GM12892 (cell line): ENCODE data around the gene CDKL5.

Experiments used
- POLR2A ChIP-seq: IDR thresholded peaks from 2 replicates; pipeline ENCODE4 v1.6.1; 2011; ENCODE audit warnings: low read depth, low read length, control low read depth
- POLR2AphosphoS5 ChIP-seq: IDR thresholded peaks from 2 replicates; pipeline ENCODE4 v1.6.1; 2011; ENCODE audit warnings: low read depth, low read length, control low read depth
- TAF1 ChIP-seq: IDR thresholded peaks from 2 replicates; pipeline ENCODE4 v1.6.1; 2011; ENCODE audit warnings: low read depth, mild to moderate bottlenecking, control low read depth, low read length, borderline replicate concordance

DNA sequence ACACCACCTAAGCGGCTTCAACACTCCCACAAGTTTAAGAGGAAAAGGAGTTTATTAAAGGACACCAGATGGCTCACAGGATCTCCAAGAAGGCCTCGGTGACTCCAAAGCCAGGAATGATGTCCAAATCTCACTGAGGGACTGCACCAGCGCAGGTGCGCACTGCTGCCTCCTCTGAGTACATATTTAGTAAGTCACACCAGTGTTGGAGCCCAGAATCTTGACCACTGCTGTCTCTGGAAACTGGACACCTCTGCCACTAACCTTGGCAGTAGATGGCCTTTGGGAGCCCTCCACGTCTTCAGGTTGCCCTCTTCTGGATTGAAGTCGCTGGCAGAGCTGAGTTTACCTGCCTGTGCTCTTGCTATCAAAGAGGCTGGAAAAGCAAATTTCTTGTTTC is 256.6 kb downstream of the CDKL5 start:
- TF ChIP-seq POLR2A: no peak
- no peak for TF ChIP-seq POLR2AphosphoS5
- TF ChIP-seq TAF1: no peak
